HG03565 (cell line): ENCODE data around the gene PMPCA.

Source experiments
- ATAC-seq: cut with Tn5 transposase; IDR thresholded peaks from one replicate; pipeline ENCODE4 v1.9.1; 2021; ENCODE audit warnings: mild to moderate bottlenecking, moderate library complexity; ENCODE audit not compliant: unreplicated experiment

PMPCA gene

DNA sequence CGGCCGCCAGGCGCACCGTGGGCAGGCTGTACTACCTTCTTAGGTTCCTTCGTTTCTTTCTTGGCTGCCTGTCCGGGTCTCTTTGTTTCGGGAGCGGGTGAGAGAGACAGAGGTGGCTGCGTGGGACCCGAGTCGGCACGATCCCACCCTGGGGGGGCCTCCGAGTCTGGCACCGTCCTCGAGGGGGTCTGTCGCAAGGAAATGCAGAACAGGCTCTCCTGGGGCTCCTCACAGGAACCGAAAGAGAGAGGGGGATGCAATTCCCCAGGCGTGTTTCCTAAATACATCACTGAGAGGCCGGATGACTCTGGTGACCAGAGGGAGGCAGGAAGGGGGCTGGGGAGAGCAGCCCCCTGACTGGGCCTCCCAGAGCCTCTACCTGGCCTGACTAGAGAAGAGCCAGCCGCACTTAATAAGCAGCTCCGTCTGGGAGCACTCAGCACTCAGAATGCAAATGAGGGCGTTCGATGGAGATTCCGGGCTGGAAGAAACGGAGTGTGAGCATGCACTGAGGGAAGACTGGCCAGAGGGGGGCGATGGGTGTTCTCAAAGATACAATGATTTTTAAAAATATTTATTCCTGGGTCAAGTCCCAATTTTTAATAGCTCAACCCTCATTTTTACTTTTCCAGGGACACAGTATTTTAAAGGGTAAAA is 40.9 kb downstream of the PMPCA start:
- ATAC-seq = no peak

DNA sequence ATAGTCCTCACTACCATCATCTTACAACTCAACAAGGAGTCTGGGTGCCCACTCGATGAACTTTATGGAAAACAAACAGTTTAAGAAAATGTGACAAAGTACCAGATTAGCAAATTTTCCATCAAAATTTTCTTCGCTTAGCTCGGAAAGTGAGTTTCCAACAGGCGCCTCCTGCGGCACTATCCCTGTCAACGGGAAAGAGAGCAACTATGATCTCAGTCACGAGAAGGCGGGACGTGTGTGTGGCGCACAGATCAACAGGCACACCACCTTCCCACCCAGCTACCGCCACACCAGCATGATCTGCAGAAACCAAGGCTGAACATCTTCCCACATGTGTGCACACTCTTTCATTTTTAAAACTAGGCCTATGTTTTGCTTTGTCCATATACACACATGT is 42.9 kb downstream of the PMPCA start:
- no peak for ATAC-seq

DNA sequence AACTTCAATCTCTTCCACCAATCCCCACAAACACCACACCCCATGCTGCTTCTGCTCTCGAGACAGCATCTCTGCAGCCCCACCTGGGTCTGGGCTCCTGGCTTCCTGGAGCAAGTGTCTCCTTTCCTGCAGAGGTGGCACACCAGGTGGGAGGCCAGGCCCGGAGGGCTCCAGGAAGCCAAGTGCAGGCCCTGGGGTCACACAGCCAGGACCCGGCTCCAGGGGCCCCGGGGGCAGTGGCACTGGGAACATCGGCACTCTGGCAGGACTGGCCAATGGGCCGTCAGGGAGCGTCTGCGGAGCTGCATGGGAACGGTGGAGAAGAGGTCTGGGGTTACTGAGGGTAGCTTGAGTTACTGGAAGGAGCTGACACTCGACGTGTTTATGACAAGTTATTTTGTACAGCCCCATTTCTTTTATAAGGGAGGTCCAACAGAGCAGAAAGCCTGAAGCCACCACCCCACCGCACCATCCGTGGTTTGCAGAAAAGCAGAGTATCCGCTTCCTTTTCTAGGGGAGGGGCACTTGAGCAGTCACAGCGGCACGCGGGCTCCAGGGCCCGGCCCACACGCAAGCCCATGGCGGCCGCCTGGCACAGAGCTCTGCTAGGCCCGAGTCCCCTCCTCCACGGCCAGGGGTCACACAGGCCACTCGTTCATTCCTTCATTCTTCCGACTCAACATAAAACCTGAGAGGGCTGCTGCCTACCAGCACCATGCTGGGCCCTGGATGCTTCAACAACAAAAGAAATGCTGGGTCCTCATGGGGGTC is 43.8 kb downstream of the PMPCA start:
- ATAC-seq = no peak

DNA sequence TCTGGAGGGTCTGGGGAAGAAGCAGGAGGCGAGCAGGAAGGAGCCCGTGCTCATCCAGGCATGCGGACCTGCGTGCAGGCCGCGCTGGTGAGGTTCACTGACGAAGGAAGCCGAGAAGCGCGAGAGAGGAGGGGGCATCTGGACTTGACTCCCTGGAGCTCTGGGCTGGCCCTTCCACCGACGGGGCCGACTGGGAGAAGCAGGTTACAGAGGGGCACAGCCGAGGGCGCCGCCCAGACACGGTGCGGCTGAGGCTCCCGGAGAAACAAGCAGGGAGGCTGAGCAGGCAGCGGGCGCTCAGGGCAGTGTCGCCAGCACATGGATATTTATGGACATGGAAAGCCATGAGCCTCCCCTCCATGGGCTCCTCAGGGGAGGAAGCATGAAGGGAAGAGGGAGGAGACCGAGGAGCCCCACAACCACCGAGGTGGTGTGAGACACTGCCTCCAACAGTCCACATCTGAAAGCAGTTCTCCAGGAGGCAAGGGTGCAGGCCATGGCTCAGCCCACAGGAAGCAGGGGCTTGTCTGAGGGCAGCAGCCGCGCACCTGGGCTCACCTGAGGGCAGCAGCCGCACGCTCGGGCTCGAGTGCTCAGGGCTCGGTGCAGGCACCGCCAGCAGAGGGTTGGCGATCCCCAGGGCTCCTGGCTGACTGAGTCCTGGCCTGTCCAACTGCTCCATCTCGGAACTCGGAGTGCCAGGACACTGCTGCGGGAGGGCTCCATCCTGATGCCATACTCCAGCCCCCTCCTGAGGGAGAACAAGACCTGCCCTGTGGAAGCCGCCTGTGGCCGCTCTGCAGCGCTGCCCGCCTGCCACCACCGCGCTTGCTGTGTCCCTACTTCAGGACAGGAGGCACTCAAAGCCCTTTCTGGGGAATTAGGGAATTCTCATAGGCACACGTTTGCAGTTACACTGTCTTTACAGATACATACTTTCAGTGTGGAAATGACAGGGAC is 44.9 kb downstream of the PMPCA start:
- ATAC-seq = no peak

DNA sequence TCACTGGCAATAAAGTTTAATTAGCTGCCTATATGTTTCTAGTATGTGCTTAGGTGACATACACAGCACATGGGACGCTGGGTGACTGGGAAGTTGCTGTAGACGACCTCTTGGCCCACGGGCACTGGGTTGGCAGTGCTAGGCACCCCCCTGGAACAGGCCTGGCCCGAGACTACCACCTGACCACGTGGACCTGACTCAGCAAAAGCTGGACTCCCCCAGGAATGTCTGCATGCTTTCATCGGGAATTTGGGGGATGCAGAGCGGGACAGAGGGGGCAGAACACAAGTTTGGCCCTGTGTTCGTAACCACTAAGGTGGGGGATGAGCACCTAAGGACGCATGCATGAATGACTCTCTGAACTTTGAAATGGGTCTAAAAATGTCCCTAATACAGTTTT is 45.8 kb downstream of the PMPCA start:
- no peak for ATAC-seq

DNA sequence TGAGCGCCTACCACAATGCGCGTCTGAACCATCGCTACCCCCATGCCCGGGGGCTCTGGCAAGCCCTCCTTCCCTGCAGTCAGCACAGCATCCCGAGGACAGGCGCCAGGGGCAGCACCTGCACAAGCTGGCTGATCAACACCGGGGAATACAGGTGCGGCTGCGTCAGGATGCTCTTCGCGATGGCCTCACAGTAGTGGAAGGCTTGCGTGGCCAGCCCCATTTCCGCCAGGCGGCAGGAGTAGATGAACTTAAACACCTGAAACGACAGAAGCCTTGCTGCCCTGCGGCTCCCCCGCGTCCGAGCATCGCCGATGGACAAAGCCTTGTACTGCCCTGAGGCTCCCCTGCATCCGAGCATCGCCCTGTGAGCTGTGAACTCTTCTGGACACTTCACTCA is 46.9 kb downstream of the PMPCA start:
- no peak for ATAC-seq

DNA sequence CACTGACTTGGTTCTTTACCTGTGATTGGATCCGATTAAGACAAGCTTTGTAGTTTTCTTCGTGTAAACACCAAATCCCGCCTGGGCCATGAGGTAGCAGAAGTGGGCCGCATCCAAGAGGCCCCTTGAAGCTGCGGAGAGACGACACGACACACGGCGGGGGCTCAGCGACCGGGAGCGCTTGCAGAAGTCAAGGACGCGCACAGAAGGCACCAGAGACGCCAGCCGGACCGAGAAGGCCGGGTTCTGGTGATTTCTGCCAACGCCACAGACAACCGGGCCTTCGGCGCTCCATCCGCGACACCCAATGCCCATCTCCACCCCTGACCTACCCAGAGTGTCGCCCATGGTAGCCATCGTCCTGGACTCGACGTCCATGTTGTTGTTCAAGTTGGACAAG is 49.0 kb downstream of the PMPCA start:
- no peak for ATAC-seq

DNA sequence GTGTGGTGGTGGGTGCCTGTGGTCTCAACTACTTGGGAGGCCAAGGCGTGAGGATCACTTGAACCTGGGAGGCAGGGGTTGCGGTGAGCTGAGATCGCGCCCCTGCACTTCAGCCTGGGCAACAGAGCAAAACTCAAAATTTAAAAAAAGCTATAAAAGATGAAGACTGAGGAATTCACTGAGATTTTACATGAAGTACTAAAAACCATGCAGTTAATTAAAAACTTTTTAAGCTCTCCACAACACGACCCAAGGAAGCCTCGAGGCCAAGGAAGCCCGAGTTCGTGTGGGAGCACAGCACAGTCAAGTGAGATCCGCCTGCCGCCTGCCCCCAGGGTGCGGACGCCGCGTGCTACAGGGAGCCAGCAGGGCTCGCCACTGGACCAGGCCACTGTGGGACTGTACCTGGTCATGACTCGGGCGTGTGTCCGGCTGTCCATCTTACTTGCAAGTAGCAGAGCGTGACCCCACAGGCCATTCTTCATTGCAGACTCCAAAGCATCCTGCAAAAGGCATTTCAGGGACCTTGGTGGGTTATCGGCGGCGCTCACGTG is 50.4 kb downstream of the PMPCA start:
- no peak for ATAC-seq

DNA sequence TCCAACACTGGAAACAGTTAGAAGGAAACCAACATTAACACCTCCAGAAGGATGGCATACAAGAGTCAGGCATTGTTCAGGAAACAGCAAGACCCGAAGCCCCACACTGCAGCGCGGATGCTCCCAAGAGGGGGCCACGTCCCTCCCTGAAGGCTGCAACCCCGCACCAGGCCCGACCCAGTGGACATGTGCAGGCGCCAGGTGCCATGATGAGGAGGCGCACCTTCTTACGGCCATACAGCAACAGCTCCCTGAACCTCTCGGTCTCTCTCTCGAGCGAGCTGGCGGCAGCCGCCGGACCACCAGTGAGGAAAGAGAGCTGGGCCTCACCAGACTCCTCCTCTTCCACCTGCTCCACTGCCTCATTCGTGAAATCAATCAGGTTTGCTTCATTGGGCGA is 52.2 kb downstream of the PMPCA start:
- no peak for ATAC-seq

DNA sequence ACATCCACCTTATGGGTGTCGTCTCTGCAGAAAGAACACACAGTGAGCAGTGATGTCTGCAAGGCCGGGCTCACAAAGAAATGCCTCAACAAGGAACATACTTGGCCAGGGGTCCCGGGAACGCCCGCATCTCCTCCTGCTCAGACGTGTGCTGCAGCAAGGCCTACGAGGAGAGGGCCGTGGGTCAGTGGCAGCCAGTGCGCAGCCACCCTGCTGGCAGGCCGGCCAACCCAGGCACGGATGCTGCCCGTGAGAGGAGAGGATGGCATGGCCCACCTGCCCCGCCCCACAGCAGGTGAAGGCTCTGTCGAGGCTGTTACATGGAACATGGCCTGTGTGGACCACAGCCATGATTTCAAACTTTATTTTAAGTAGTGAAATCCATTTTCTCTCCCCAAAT is 53.1 kb downstream of the PMPCA start:
- ATAC-seq = no peak

DNA sequence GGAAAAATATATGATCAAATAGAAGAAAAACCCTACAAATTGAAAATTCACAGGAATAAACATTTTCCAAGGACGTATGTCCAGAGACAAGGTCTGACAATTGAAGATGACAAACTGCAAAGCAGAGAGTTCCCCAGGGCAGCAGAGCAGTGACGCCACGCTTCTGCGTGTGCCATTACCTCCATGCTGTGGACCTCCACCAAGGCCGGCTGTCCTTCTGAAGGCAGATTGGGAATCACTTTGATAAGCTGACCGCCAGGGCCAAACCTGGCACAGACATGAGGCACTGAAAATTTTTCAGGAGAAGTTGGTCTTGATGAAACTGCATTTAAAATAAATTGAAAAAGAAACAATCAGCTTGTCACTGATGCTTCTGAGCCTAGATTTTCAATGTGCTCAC is 53.8 kb downstream of the PMPCA start:
- no peak for ATAC-seq

DNA sequence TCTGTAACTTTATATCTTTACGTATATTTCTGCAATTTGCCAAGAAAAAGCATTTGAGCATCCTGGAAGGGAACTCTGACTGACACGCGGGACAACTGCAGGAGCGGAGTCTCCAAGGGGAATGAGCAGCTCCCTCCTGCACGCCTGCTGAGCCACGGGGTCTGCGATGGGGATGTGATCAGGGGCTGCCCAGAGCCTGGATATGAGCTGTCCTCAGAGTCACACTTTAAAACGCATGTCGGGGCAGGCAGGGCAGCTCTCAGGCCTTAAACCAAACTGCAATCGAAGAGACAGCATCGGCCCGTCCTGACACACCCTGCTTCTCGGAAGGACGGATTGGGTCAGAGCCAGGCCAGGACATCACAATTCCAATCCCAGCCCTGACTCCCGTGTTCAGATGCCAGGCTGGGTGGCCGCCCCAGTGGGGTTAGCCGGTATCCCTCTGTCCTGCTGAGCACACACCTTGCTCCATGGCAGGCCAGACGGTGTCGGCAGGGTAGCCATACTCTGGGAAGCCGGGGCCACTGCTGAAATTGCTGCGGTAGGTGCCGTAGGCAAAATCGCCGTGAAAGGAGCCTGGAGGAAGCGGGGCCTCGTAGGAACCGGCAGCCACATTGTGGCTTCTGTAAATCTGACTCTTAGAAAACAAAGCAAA is 55.2 kb downstream of the PMPCA start:
- ATAC-seq = no peak

DNA sequence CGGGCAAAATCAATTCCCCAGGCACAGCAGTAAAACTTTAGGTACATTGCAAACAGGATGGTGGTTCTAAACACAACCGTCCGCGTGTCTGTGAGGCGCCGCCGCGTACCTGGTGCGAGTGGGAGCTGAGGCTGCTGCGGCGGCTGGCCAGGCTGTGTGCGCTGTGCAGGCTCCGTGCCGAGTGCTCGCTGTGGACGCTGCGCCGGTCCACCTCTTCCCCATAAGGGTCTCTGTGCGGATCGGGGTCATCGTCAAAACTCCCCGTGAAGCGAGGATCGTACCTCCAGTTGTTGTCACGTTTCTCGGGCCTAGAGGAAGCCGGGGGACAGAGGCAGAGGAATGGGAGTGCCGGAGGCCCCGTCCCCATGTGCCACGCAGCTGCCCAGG is 55.7 kb downstream of the PMPCA start:
- no peak for ATAC-seq

DNA sequence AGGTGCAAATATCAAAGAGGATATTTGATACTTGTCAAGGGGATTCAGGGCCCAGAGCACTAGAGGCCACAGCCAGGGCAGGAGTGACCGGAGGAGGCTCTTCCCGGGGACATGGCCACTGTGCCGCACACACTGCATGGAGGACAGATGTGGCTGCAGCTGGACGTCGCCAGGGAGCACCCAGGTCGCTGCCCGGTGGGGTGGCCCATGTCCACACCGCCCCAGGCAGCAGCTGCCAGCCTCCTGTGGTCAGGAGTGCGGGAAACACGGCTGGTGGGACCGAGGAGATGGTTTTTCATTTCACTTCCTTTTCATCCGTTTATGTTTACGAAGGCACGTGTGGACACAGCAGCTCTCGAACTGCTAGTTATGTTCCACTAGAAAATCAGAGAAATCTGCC is 57.3 kb downstream of the PMPCA start:
- no peak for ATAC-seq

DNA sequence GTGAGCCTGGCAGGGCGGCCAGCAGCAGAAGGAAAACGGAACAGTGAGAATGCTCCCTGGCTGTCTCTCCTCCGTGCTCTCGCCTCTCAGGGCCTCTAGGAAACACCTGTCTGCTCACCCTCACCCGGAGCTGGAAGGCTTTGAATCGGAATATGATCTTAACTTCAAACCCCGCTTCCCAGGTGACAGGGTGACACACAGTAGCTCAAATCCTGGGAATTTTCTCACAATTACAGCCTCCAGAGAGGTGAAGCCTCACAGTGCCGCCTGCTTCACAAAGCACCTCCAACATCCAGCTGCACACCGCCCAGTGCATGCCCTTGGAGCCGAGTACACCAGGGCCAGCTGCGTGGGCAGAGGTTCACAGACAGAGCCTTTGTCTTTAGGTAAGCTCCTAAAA is 59.9 kb downstream of the PMPCA start:
- ATAC-seq = no peak

DNA sequence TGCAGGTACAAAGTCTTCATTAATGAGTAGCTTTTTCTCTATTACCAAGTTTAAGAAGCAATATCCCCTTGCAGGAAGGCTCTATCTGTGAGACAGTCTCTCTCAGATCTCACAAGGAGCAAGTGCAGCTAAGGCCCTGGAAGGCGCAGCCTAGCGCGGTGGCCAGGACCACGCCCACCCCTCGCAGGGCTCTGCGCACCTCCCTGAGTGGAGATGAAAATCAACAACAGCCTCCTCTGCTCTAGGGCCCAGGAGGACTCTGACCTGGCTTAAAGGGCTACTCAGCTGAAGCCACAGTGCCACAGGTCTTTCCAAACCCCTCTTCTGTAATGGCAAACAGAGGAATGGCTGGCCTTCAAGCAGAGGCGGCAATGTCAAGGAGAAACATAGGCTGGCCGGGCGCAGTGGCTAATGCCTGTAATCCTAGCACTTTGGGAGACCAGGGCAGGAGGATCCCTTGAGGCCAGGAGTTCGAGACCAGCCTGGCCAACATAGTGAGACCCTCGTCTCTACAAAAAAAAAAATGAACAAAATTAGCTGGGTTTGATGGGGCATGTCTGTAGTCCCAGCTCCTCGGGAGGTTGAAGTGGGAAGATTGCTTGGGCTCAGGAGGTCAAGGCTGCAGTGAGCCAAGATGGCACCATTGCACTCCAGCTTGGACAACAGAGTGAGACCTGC is 60.5 kb downstream of the PMPCA start:
- ATAC-seq = no peak

DNA sequence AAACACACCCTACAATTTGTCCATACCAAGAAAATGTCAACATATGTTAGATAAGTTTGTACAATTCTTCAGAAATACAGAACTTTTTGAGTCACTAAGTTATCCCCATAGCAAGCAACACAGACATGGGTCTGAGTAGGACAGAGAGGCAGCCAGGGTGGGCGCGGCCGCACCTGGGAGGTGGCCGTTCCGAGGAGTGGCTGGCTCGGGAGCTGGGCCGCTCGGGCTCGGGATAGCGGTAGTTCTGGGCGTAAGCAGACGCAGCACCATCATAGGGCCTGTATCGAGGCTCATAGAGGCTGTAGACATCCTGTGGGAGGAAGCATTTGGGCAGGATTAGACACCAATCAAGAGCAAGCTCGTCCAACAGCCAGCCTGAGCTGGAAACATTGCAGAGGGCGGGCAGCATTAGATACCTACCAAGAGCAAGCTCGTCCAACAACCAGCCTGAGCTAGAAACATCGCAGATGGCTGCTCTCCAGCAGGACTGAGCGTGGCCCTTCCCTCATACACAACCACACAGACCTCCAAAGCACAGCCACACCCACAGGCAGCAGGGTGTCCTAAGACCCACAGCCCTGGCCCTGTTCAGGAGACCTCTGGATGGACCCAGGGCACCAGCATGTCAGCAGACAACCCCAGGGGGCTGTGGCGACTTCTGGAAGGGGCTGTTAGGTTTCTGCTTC is 61.5 kb downstream of the PMPCA start:
- ATAC-seq = no peak

DNA sequence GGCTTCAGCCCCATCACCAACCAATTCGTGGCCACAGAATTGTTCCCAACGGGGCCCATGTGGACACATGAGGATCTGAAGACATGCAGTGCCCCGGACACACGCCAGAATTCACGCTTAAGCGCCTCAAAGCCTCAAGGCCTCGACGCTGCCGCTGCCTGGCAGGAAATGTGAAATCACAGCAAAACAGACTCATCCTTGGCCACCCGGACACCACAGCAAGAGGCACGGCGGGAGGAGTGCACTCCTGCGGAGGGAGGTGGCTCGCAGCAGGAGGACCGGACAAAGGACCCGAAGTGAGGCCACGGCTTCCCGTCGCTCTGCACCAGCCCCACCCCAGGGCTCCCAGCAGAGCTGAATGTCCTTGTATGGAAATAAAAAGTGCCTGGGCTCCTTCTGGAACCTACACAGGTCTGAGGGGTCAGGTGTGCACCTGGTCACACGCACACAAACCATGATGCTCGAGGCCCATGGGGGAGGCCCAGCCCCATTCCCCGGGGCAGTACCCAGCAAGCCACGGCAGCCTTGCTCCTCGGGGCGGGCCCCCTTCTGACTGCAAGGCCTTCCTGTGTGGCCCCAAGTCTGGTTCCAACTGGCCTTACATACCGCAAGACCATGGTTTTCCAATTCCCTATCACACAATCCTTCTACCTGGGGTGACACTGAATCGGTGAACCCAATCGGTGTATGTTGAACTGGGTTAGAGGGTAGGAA is 62.3 kb downstream of the PMPCA start:
- no peak for ATAC-seq

DNA sequence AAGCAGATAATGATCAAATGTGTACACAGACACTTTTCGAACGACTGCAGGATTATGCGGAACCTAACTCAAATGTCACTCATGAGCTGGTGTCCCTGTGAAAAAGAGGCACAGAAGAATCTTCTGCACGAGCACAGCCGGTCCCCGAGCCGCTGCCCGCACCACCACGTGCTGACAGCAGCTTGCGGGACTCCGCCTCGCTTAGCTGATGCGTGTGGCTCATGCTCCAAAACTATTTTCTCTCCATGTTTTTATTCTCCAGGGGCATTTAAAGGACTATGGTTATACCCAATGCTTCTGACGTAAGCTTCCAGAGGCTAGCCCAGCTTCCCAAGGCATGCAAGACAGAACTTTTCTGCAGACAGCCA is 62.9 kb downstream of the PMPCA start:
- ATAC-seq = no peak
